Measurements from ENCODE around the gene RBP2. TPM values are rescaled to one million over a fixed set of nuclear protein-coding genes. Genes with fewer than 3 reads are reported as not detected.

Gene RBP2
- total and polyA plus RNA-seq, 10 of the 15 experiments (the other 5 are each of a cell fraction or from before 2014, with no cell fraction given) = not detected

DNA sequence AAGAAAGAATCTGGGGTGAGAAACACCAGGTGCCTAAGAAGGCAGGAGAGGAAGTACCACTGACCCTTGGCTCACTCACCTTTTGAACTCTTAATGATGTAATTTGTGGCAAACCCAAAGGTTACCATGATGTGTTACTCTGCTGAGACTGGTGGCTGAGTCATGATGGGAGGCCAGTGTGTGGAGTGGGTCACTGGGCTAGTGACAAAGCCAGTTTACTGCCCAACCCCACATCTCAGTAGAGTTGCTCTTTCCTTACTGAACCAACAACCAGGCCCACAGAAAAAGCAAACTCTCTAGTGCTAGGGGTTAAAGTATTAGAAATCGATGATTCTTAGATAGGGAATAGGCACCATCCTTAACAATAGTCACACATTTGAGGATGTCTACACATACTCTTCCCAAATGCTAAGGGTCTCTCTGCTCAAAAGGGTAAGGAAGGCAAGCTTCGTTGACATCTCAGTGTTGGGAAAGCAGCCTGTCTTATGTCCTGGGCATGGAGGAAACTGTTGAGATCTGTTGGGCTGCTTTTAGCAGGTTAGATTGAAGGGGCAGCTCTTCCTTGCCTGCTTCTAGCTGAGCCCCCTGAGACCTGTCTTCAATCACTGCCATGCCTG lies 3.1 kb downstream of the RBP2 start:
- no peaks in the 10 kb centered on the region for H3K36me3 ChIP-seq (ENCODE audit: control insufficient read depth in 2 of 2, insufficient read depth in 2 of 2, low read length in 1 of 2)
- H3K9me3 ChIP-seq (replicated peaks; ENCODE audit: control insufficient read depth, insufficient read depth, low read length) = no peaks in the 10 kb centered on the region
- ChIA-PET CTCF (no interaction called here), RAD21 (ENCODE audit: unreplicated experiment) (no interaction called here), SMC1A (ENCODE audit: uncharacterized antibody, unreplicated experiment) (no interaction called here), POLR2A (no interaction called here)
- no peaks in the 10 kb centered on the region for H3K27me3 ChIP-seq (replicated peaks in 1 of 2; ENCODE audit: control insufficient read depth in 2 of 2, insufficient read depth in 2 of 2, low read length in 1 of 2)
- no TSS peak for BruUV-seq (replicated peaks)
- TF ChIP-seq NR2F1 (conservative IDR thresholded peaks at IDR 0.05) (peak; percentile 76), EP300 (IDR thresholded peaks at IDR 0.05; ENCODE audit: borderline replicate concordance in 1 of 2, control insufficient read depth in 1 of 2, low read depth in 2 of 2, low read length in 2 of 2) (no peak)
- DNase-seq (ENCODE audit: low read depth, low spot score) (no peak), FAIRE-seq (no peak), ATAC-seq (no peak; the same call in 1 of the 3 replicates)
- H3K4me1 ChIP-seq (ENCODE audit: control insufficient read depth, insufficient read depth, low read length) = no peaks in the 10 kb centered on the region
- 0% methylated on average over 2 of the region's 2 CpGs for WGBS (ENCODE audit: insufficient coverage, insufficient replicate concordance, low lambda C conversion rate, missing lambda C conversion rate)
- H4K20me1 ChIP-seq (ENCODE audit: control insufficient read depth, insufficient read depth) = no peaks in the 10 kb centered on the region
- intact Hi-C loops (cut with micrococcal nuclease; ENCODE audit: unreplicated experiment) (no loop called here), in situ Hi-C loops (cut with MboI) (no loop called here)
- no peaks in the 10 kb centered on the region for H3K79me2 ChIP-seq (ENCODE audit: control insufficient read depth, insufficient read depth, low read length)
- H3K4me3 ChIP-seq = no peak overlapping the region
- H3K9ac ChIP-seq (ENCODE audit: control insufficient read depth, insufficient read depth, low read length) = no peak overlapping the region
- no peak overlapping the region for H3K4me2 ChIP-seq (ENCODE audit: control insufficient read depth, insufficient read depth)
- no peak overlapping the region for H3K27ac ChIP-seq (ENCODE audit: control insufficient read depth, insufficient read depth)
- no peak overlapping the region for H2AFZ ChIP-seq (ENCODE audit: control insufficient read depth, low read depth, low read length)

- ATAC-seq (no peak), DNase-seq (ENCODE audit: low read depth, low spot score) (no peak), FAIRE-seq (no peak)
- H2AFZ ChIP-seq (ENCODE audit: control insufficient read depth, low read depth, low read length) = no peak overlapping the region
- CTCF ChIA-PET = no interaction called here
- H3K9me3 ChIP-seq (replicated peaks; ENCODE audit: control insufficient read depth, insufficient read depth, low read length) = no peaks in the 10 kb centered on the region
- WGBS (ENCODE audit: insufficient coverage, insufficient replicate concordance, low lambda C conversion rate, missing lambda C conversion rate) = 0% methylated on average over 3 of the region's 3 CpGs
- H3K79me2 ChIP-seq (ENCODE audit: control insufficient read depth, insufficient read depth, low read length) = no peaks in the 10 kb centered on the region
- POLR2A ChIA-PET = no interaction called here
- RAD21 ChIA-PET (ENCODE audit: unreplicated experiment) = no interaction called here
- H3K36me3 ChIP-seq (ENCODE audit: control insufficient read depth in 2 of 2, insufficient read depth in 2 of 2, low read length in 1 of 2) = no peaks in the 10 kb centered on the region
- H3K4me1 ChIP-seq (ENCODE audit: control insufficient read depth, insufficient read depth, low read length) = no peaks in the 10 kb centered on the region
- in situ Hi-C loops (cut with MboI) (no loop called here), intact Hi-C loops (cut with micrococcal nuclease; ENCODE audit: unreplicated experiment) (no loop called here)
- no peak overlapping the region for H3K4me3 ChIP-seq
- SMC1A ChIA-PET (ENCODE audit: uncharacterized antibody, unreplicated experiment) = no interaction called here
- no peaks in the 10 kb centered on the region for H4K20me1 ChIP-seq (ENCODE audit: control insufficient read depth, insufficient read depth)
- no peak overlapping the region for H3K27ac ChIP-seq (ENCODE audit: control insufficient read depth, insufficient read depth)
- H3K4me2 ChIP-seq (ENCODE audit: control insufficient read depth, insufficient read depth) = no peak overlapping the region
- no peak overlapping the region for H3K9ac ChIP-seq (ENCODE audit: control insufficient read depth, insufficient read depth, low read length)
- no peaks in the 10 kb centered on the region for H3K27me3 ChIP-seq (replicated peaks in 1 of 2; ENCODE audit: control insufficient read depth in 2 of 2, insufficient read depth in 2 of 2, low read length in 1 of 2)
- no TSS peak for BruUV-seq (replicated peaks)
- TF ChIP-seq BHLHE40 (IDR thresholded peaks at IDR 0.05; ENCODE audit: borderline replicate concordance in 1 of 2, low read depth in 2 of 2, low read length in 1 of 2) = no peak
- no peak for TF ChIP-seq FOS (IDR thresholded peaks at IDR 0.05; ENCODE audit: borderline replicate concordance, extremely low read depth, insufficient read length)
- TF ChIP-seq ETV6 (conservative IDR thresholded peaks at IDR 0.05 in 1 of 2, IDR thresholded peaks at IDR 0.05 in 1 of 2; ENCODE audit: borderline replicate concordance in 1 of 2, low read depth in 1 of 2) = no peak
- no peak for TF ChIP-seq HDGF (IDR thresholded peaks at IDR 0.05)
- TF ChIP-seq BCL3 (IDR thresholded peaks at IDR 0.05; ENCODE audit: borderline replicate concordance, insufficient read depth, low read depth, low read length, poor library complexity, severe bottlenecking) = no peak
- no peak for TF ChIP-seq ZBTB11 (CRISPR knock-in tag; IDR thresholded peaks at IDR 0.05)
- TF ChIP-seq MXI1 (IDR thresholded peaks at IDR 0.05; ENCODE audit: low read depth, low read length) = no peak
- no peak for TF ChIP-seq YBX1 (IDR thresholded peaks at IDR 0.05)
- no peak for TF ChIP-seq DPF2 (IDR thresholded peaks at IDR 0.05)
These were observed 3.8 kb downstream of the RBP2 start for GRCh38 chr3:139472380-139473010.

Measured in GM12878 (cell line).